ENCODE data around the gene PSKH1.

The PSKH1 gene

GRCh38 chr16:67872631-67873434, 20.2 kb upstream of the PSKH1 start, which contains the start of gene EDC4 (continued):
- TF ChIP-seq ZNF26 (tag by site-specific recombination; IDR thresholded peaks at IDR 0.05) (no peak), REST (tag by site-specific recombination; IDR thresholded peaks at IDR 0.05) (peak; percentile 35; the same call in 1 of the 2 replicates), ZNF747 (tag by site-specific recombination; IDR thresholded peaks at IDR 0.05) (no peak), ZNF610 (tag by site-specific recombination; IDR thresholded peaks at IDR 0.05; ENCODE audit: borderline replicate concordance) (no peak), ZNF518A (tag by site-specific recombination; conservative IDR thresholded peaks at IDR 0.05; ENCODE audit: low read depth) (peak; percentile 51; the same call in 1 of the 2 replicates), ZNF133 (tag by site-specific recombination; IDR thresholded peaks at IDR 0.05) (no peak), MZF1 (tag by site-specific recombination; IDR thresholded peaks at IDR 0.05; ENCODE audit: borderline replicate concordance) (peak; percentile 40), HOXA7 (CRISPR knock-in tag; IDR thresholded peaks at IDR 0.05; ENCODE audit: borderline replicate concordance) (no peak), AEBP2 (tag by site-specific recombination; IDR thresholded peaks at IDR 0.05; ENCODE audit: borderline replicate concordance) (no peak), ZBTB48 (tag by site-specific recombination; IDR thresholded peaks at IDR 0.05) (no peak), ZNF510 (tag by site-specific recombination; IDR thresholded peaks at IDR 0.05; ENCODE audit: insufficient replicate concordance) (no peak), ZSCAN18 (tag by site-specific recombination; IDR thresholded peaks at IDR 0.05) (peak; percentile 29; the same call in 1 of the 2 replicates), ZNF433 (tag by site-specific recombination; IDR thresholded peaks at IDR 0.05; ENCODE audit: low read depth) (no peak), EGR2 (tag by site-specific recombination; IDR thresholded peaks at IDR 0.05; ENCODE audit: low read depth) (peak; percentile 96), ZNF274 (IDR thresholded peaks at IDR 0.05; ENCODE audit: low read length) (no peak), ZNF274 (tag by site-specific recombination; IDR thresholded peaks at IDR 0.05; ENCODE audit: borderline replicate concordance) (no peak), SP3 (tag by site-specific recombination; IDR thresholded peaks at IDR 0.05) (peak; percentile 86), PRDM2 (tag by site-specific recombination; IDR thresholded peaks at IDR 0.05; ENCODE audit: borderline replicate concordance) (0 out of 2 replicates have a peak, but pooled peaks have one; percentile 33)
